ENCODE data around the gene SYNDIG1. TPM values are rescaled to one million over a fixed set of nuclear protein-coding genes. Genes with fewer than 3 reads are reported as not detected.

Gene SYNDIG1
- polyA plus RNA-seq, 2 of the 4 experiments (the other 2 are of a cell fraction), result 0.96 to 2.6 TPM

DNA sequence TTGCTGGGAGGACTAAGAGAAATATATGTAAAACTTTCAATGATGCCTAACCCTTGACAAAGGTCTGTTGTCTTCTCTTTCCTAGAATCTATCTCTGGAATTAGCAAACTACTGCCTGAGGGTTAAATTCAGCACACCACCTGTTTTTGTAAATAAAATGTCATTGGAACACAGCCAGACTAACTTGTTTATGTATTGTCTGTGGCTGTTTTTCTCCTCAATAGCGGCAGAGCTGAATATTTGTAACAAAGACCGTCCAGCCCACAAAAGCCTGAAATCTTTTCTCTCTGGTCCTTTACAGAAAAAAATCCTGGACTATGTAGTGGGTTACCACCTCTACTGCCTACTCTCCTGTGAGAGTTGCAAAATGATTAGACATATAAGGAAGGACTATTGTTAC lies 33.3 kb upstream of the SYNDIG1 start:
- Histone ChIP-seq H3K4me3 (no peak overlapping the region), H3K4me2 (no peak overlapping the region), H3K9me3 (no peaks in the 10 kb centered on the region), H3K27ac (no peak overlapping the region), H3K4me1 (peaks cover 5% of the 10 kb centered on the region; the same call in 2 of the 3 replicates)
- CTCF ChIA-PET, result interaction anchor here (1.0 kb wide), 1 partner anchor 21 kb away, joined by 3 read pairs; no protein-coding TSS in a partner anchor
- no peak for DNase-seq (ENCODE audit: low read depth in 1 of 2, low spot score in 1 of 2)
- POLR2A ChIA-PET, result no interaction called here
- ATAC-seq, result no peak
- FAIRE-seq, result peak; percentile 18
- TF ChIP-seq HDAC2 (IDR thresholded peaks at IDR 0.05) (no peak), POLR2A (IDR thresholded peaks at IDR 0.05; ENCODE audit: low read length) (no peak)
- WGBS (ENCODE audit: missing lambda C conversion rate), result 19% methylated on average over 2 of the region's 2 CpGs

DNA sequence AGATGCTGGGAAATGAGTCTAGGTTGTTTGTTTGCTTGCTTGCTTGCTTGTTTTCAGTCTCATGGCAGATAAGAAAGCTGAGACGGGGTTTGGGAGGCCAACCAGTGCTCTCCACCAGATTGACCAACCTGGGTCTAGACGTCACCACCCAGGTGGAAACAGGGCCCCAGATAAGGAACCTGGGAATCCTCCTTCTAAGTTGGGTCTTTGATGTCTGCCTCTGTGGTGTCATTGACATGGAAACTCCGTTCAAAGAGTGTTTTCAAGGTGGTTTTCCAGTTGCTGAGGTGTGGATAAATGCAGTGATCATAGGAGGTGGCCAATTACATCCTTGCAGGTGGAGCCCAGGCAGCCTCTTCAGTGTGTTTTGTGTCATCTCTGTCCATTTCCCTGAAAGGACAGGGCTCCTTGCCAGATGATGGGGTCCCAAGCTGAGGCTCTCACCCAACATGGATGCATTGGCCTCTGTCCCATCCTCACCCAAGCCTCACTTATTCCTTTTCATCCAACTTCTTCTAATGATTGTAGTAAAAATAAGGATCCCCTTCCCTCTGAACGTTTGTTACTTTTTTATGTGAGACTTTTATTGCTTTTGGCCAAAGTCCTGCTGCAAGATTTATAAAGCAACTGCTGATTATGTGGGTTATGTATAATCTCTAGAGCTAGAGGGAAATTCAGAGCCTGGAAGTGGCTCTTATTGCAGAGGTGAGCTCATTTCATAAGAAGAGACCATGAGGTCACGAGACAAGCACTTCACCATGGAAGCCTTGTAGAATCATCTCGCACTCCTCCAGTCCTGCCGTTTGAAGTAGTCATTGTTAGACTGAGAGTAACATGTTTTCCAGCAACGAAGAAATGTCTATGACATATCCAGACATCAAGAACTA lies 32.0 kb upstream of the SYNDIG1 start:
- ATAC-seq (no peak), FAIRE-seq (no peak), DNase-seq (ENCODE audit: low read depth in 1 of 2, low spot score in 1 of 2) (no peak)
- no peak overlapping the region for H3K27ac ChIP-seq
- POLR2A ChIA-PET, result no interaction called here
- no peak for TF ChIP-seq NPAS2 (CRISPR knock-in tag; IDR thresholded peaks at IDR 0.05; ENCODE audit: borderline replicate concordance)
- TF ChIP-seq RAD21 (conservative IDR thresholded peaks at IDR 0.05 in 1 of 2, IDR thresholded peaks at IDR 0.05 in 1 of 2), result no peak
- TF ChIP-seq JUN (IDR thresholded peaks at IDR 0.05), result no peak
- TF ChIP-seq, protein P1, sequence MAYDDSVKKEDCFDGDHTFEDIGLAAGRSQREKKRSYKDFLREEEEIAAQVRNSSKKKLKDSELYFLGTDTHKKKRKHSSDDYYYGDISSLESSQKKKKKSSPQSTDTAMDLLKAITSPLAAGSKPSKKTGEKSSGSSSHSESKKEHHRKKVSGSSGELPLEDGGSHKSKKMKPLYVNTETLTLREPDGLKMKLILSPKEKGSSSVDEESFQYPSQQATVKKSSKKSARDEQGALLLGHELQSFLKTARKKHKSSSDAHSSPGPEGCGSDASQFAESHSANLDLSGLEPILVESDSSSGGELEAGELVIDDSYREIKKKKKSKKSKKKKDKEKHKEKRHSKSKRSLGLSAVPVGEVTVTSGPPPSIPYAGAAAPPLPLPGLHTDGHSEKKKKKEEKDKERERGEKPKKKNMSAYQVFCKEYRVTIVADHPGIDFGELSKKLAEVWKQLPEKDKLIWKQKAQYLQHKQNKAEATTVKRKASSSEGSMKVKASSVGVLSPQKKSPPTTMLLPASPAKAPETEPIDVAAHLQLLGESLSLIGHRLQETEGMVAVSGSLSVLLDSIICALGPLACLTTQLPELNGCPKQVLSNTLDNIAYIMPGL (CRISPR knock-in tag; IDR thresholded peaks at IDR 0.05; ENCODE audit: borderline replicate concordance), result no peak
- no peak for TF ChIP-seq HEYL (CRISPR knock-in tag; IDR thresholded peaks at IDR 0.05)
- no peak for TF ChIP-seq HOXA7 (CRISPR knock-in tag; IDR thresholded peaks at IDR 0.05)
- no peak for TF ChIP-seq KDM1A (IDR thresholded peaks at IDR 0.05; ENCODE audit: low read depth)
- no peak for TF ChIP-seq HDAC2 (IDR thresholded peaks at IDR 0.05)
- TF ChIP-seq, protein P2, sequence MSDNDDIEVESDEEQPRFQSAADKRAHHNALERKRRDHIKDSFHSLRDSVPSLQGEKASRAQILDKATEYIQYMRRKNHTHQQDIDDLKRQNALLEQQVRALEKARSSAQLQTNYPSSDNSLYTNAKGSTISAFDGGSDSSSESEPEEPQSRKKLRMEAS (IDR thresholded peaks at IDR 0.05), result no peak
- TF ChIP-seq, protein P3, sequence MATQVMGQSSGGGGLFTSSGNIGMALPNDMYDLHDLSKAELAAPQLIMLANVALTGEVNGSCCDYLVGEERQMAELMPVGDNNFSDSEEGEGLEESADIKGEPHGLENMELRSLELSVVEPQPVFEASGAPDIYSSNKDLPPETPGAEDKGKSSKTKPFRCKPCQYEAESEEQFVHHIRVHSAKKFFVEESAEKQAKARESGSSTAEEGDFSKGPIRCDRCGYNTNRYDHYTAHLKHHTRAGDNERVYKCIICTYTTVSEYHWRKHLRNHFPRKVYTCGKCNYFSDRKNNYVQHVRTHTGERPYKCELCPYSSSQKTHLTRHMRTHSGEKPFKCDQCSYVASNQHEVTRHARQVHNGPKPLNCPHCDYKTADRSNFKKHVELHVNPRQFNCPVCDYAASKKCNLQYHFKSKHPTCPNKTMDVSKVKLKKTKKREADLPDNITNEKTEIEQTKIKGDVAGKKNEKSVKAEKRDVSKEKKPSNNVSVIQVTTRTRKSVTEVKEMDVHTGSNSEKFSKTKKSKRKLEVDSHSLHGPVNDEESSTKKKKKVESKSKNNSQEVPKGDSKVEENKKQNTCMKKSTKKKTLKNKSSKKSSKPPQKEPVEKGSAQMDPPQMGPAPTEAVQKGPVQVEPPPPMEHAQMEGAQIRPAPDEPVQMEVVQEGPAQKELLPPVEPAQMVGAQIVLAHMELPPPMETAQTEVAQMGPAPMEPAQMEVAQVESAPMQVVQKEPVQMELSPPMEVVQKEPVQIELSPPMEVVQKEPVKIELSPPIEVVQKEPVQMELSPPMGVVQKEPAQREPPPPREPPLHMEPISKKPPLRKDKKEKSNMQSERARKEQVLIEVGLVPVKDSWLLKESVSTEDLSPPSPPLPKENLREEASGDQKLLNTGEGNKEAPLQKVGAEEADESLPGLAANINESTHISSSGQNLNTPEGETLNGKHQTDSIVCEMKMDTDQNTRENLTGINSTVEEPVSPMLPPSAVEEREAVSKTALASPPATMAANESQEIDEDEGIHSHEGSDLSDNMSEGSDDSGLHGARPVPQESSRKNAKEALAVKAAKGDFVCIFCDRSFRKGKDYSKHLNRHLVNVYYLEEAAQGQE (IDR thresholded peaks at IDR 0.05), result no peak
- TF ChIP-seq FOSB (CRISPR knock-in tag; IDR thresholded peaks at IDR 0.05), result no peak
- 12% methylated on average over 8 of the region's 8 CpGs for WGBS (ENCODE audit: missing lambda C conversion rate)
- H3K4me2 ChIP-seq, result no peak overlapping the region
- no peak overlapping the region for H3K4me3 ChIP-seq
- no peaks in the 10 kb centered on the region for H3K4me1 ChIP-seq
- CTCF ChIA-PET, result interaction anchor here (1.0 kb wide), 1 partner anchor 19 kb away, joined by 3 read pairs; no protein-coding TSS in a partner anchor
- no peaks in the 10 kb centered on the region for H3K9me3 ChIP-seq

DNA sequence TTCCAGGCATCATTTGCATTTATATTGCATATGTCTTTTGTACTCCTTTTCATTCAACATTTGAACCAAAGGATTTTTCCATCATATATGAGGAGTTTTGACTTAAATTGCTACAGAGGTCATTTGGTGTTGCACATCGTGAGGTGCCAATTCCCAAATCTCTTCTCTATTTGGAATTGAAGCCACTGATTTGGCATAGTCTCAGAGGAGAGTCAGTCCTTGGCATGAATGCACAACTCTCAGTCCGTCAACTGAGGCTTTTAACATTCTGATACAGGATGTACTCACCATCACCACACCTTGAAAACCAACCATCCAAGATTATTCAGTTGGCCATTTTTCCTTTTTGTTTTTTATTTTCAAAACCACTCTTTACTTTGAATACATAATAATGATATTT lies 31.1 kb upstream of the SYNDIG1 start:
- no peak for ATAC-seq
- POLR2A ChIA-PET, result no interaction called here
- DNase-seq (ENCODE audit: low read depth in 1 of 2, low spot score in 1 of 2), result no peak
- WGBS (ENCODE audit: missing lambda C conversion rate), result 17% methylated on average over 2 of the region's 2 CpGs
- H3K4me3 ChIP-seq, result no peak overlapping the region
- no peak overlapping the region for H3K4me2 ChIP-seq
- H3K27ac ChIP-seq, result no peak overlapping the region
- FAIRE-seq, result no peak
- CTCF ChIA-PET, result no interaction called here
- H3K9me3 ChIP-seq, result no peaks in the 10 kb centered on the region
- H3K4me1 ChIP-seq, result no peaks in the 10 kb centered on the region
- TF ChIP-seq, protein P1 (CRISPR knock-in tag; IDR thresholded peaks at IDR 0.05; ENCODE audit: borderline replicate concordance), result no peak
- TF ChIP-seq, protein P4, sequence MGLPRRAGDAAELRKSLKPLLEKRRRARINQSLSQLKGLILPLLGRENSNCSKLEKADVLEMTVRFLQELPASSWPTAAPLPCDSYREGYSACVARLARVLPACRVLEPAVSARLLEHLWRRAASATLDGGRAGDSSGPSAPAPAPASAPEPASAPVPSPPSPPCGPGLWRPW (IDR thresholded peaks at IDR 0.05), result no peak
- TF ChIP-seq, protein P5, sequence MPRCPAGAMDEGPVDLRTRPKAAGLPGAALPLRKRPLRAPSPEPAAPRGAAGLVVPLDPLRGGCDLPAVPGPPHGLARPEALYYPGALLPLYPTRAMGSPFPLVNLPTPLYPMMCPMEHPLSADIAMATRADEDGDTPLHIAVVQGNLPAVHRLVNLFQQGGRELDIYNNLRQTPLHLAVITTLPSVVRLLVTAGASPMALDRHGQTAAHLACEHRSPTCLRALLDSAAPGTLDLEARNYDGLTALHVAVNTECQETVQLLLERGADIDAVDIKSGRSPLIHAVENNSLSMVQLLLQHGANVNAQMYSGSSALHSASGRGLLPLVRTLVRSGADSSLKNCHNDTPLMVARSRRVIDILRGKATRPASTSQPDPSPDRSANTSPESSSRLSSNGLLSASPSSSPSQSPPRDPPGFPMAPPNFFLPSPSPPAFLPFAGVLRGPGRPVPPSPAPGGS (IDR thresholded peaks at IDR 0.05), result no peak
- TF ChIP-seq NFE2L2 (conservative IDR thresholded peaks at IDR 0.05; ENCODE audit: low read length) (no peak), KDM1A (IDR thresholded peaks at IDR 0.05; ENCODE audit: low read depth) (no peak), RFX5 (IDR thresholded peaks at IDR 0.05) (no peak), ZFP36 (IDR thresholded peaks at IDR 0.05; ENCODE audit: borderline replicate concordance, partially characterized antibody) (no peak), CBX2 (IDR thresholded peaks at IDR 0.05; ENCODE audit: borderline replicate concordance, low read depth) (no peak), POLR2AphosphoS2 (conservative IDR thresholded peaks at IDR 0.05; ENCODE audit: low read length) (no peak)
- TF ChIP-seq, protein P6, sequence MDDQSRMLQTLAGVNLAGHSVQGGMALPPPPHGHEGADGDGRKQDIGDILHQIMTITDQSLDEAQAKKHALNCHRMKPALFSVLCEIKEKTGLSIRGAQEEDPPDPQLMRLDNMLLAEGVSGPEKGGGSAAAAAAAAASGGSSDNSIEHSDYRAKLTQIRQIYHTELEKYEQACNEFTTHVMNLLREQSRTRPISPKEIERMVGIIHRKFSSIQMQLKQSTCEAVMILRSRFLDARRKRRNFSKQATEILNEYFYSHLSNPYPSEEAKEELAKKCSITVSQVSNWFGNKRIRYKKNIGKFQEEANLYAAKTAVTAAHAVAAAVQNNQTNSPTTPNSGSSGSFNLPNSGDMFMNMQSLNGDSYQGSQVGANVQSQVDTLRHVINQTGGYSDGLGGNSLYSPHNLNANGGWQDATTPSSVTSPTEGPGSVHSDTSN (IDR thresholded peaks at IDR 0.05), result no peak
- TF ChIP-seq, protein P7, sequence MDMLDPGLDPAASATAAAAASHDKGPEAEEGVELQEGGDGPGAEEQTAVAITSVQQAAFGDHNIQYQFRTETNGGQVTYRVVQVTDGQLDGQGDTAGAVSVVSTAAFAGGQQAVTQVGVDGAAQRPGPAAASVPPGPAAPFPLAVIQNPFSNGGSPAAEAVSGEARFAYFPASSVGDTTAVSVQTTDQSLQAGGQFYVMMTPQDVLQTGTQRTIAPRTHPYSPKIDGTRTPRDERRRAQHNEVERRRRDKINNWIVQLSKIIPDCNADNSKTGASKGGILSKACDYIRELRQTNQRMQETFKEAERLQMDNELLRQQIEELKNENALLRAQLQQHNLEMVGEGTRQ (IDR thresholded peaks at IDR 0.05), result no peak
